Tibial artery (tissue), 4 donors: ENCODE results near the gene SHROOM3.

ENCODE experiments used
- DNase-seq, 2 donors: peaks; one replicate each; pipeline ENCODE4 v3.0.0-alpha.2; 2019
- H3K27ac ChIP-seq, 2 donors: fragments of 200-600 bp; sonication (generic) in 1 of 2; 1 replicate in 1 of 2; 2 replicates in 1 of 2; pipeline ENCODE4 v1.5.1; 2018 to 2019; ENCODE audit warnings: mild to moderate bottlenecking in 1 of 2
- H3K27me3 ChIP-seq, 2 donors: fragments of 200-600 bp; sonication (generic) in 1 of 2; one replicate each; pipeline versions ENCODE4 v1.5.1 to v1.6.0; 2016 to 2019
- H3K36me3 ChIP-seq, 3 donors: fragments of 200-600 bp; sonication (generic) in 2 of 3; one replicate each; pipeline ENCODE4 v1.5.1; 2016 to 2019; ENCODE audit warnings: mild to moderate bottlenecking in 2 of 3
- H3K4me1 ChIP-seq, 4 donors: fragments of 200-600 bp; sonication (generic) in 2 of 4; 1 replicate in 3 of 4; 2 replicates in 1 of 4; pipeline ENCODE4 v1.5.1; 2016 to 2019
- H3K4me3 ChIP-seq, 2 donors: fragments of 200-600 bp; sonication (generic) in 1 of 2; 1 replicate in 1 of 2; 2 replicates in 1 of 2; pipeline ENCODE4 v1.5.1; 2018 to 2019; ENCODE audit warnings: mild to moderate bottlenecking in 2 of 2
- H3K9me3 ChIP-seq, 3 donors: fragments of 200-600 bp; sonication (generic) in 1 of 3; one replicate each; pipeline ENCODE4 v1.5.1; 2016 to 2019
- intact Hi-C: fragments of 100-400 bp; cut with DNase I; formaldehyde crosslinking; loops from one replicate; pipeline ENCODE4 v1.15.0; 2023; ENCODE audit warnings: low total_unique reads
- TF ChIP-seq, protein P1 (sequence below), 2 experiments: fragments of 200-600 bp in 1 of 2; fragments of 450-650 bp in 1 of 2; IDR thresholded peaks; one replicate each; pipeline ENCODE4 v1.5.1; 2017 to 2019; ENCODE audit warnings: antibody characterized with exemption in 2 of 2, mild to moderate bottlenecking in 1 of 2, moderate library complexity in 1 of 2

SHROOM3 gene

DNA sequence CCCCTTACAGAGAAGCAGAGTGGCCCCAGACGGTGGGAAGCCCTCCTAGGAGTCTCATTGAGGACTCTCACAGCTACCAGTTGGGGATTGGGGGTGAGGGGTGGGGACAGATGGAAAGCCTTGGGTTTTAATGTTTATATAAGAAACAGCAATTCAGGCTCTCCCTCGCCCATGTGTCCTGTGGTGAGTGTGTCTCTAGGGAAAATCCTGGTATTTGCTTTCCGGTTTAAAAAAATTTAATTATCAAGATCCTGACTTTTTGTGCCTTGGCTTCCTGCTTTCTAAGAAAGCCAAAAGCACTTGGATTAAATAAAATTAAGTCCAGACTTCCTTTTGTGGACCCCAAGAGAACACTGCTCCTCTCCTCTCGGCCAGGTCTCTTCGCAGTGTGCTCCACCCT, 369.1 kb downstream of the SHROOM3 start:
- H3K4me1 ChIP-seq, result peaks cover 0 to 3% (median 0%) of the 10 kb centered on the region in 4 donors
- H3K36me3 ChIP-seq, result no peaks in the 10 kb centered on the region
- H3K27me3 ChIP-seq, result no peaks in the 10 kb centered on the region
- no peak overlapping the region for H3K4me3 ChIP-seq
- no peak overlapping the region for H3K27ac ChIP-seq
- TF ChIP-seq, protein P1, sequence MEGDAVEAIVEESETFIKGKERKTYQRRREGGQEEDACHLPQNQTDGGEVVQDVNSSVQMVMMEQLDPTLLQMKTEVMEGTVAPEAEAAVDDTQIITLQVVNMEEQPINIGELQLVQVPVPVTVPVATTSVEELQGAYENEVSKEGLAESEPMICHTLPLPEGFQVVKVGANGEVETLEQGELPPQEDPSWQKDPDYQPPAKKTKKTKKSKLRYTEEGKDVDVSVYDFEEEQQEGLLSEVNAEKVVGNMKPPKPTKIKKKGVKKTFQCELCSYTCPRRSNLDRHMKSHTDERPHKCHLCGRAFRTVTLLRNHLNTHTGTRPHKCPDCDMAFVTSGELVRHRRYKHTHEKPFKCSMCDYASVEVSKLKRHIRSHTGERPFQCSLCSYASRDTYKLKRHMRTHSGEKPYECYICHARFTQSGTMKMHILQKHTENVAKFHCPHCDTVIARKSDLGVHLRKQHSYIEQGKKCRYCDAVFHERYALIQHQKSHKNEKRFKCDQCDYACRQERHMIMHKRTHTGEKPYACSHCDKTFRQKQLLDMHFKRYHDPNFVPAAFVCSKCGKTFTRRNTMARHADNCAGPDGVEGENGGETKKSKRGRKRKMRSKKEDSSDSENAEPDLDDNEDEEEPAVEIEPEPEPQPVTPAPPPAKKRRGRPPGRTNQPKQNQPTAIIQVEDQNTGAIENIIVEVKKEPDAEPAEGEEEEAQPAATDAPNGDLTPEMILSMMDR (IDR thresholded peaks at IDR 0.05), result no peak
- intact Hi-C loops, result no loop called here
- H3K9me3 ChIP-seq, result peaks cover 0 to 9% (median 6%) of the 10 kb centered on the region in 3 donors
- no peak for DNase-seq

DNA sequence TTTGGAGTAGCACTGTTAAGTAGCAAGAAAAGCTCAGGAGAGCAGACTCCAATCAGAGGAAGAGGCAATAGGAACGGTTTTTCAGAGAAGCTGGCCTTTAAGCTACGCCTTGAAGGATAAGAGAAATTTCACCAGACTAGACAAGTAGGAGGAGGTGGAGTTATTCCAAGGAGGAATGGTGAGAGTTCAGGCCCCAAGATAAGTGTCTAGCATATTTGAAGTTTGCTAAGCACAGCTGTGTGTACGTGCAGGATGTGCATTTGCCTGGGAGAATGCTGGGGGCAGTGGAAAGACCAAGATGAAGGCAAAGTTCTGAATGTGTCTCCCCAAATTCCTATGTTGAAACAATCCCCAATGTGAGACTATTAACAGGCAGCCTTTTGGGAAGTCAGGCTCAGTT, 371.3 kb downstream of the SHROOM3 start:
- H3K9me3 ChIP-seq, result peaks cover 0 to 9% (median 6%) of the 10 kb centered on the region in 3 donors
- TF ChIP-seq, protein P1 (IDR thresholded peaks at IDR 0.05), result no peak
- no peak for DNase-seq
- no peaks in the 10 kb centered on the region for H3K36me3 ChIP-seq
- H3K4me1 ChIP-seq, result peaks cover 0 to 4% (median 3%) of the 10 kb centered on the region in 4 donors
- no peak overlapping the region for H3K27ac ChIP-seq
- H3K27me3 ChIP-seq, result no peaks in the 10 kb centered on the region
- intact Hi-C loops, result no loop called here
- H3K4me3 ChIP-seq, result no peak overlapping the region

DNA sequence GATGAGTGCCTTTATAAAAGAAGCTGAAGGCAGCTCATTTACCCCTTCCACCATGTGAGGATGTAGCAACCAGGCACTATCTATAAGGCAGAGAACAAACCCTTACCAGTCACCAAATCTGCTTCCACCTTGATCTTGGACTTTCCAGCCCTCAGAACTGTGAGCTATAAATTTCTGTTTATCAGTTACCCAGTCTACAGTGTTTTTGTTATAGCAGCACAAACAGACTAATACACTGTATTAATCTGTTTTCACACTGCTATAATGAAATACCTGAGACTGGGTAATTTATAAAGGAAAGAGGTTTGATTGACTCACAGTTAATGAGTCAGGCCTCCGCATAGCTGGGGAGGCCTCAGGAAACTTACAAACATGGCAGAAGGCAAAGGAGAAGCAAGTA, 371.7 kb downstream of the SHROOM3 start:
- H3K36me3 ChIP-seq, result no peaks in the 10 kb centered on the region
- intact Hi-C loops, result no loop called here
- peaks cover 0 to 9% (median 6%) of the 10 kb centered on the region in 3 donors for H3K9me3 ChIP-seq
- no peak for DNase-seq
- no peak overlapping the region for H3K27ac ChIP-seq
- H3K4me1 ChIP-seq, result peaks cover 0 to 8% (median 6%) of the 10 kb centered on the region in 4 donors
- H3K27me3 ChIP-seq, result no peaks in the 10 kb centered on the region
- H3K4me3 ChIP-seq, result no peak overlapping the region
- TF ChIP-seq, protein P1 (IDR thresholded peaks at IDR 0.05), result no peak

DNA sequence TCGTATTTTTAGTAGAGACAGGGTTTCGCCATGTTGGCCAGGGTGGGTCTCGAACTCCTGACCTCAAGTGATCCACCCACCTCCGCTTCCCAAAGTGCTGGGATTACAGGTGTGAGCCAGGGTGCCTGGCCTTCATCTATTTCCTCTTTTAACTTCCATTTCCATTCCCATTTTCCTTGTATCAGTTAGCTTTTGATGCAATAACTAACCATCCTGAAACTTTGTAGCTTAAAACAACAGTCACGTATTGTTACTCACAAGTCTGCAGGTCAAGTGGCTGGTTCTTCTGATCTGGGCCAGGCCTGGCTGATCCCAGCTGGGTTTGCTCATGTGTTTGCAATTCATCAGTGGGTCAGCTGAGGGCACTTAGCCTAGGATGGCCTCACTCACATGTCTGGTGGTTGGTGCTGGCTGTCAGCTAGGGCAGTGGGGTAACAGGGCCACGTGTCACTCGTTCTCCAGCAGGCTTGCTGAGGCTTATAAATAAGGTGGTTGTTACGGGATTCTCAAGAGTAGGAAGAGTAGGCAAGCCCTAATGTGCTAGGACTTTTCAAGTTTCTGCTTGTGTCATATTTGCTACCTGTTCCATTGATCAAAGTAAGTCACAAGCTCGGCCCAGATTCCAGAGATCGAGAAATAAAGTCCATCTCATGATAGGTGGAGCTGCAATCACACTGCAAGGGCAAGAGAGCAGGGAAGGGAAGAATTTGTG, 374.7 kb downstream of the SHROOM3 start:
- Histone ChIP-seq H3K4me1 (peaks cover 0 to 17% (median 11%) of the 10 kb centered on the region in 4 donors), H3K9me3 (peaks cover 0 to 9% (median 6%) of the 10 kb centered on the region in 3 donors), H3K4me3 (no peak overlapping the region), H3K36me3 (no peaks in the 10 kb centered on the region), H3K27me3 (no peaks in the 10 kb centered on the region), H3K27ac (no peak overlapping the region)
- intact Hi-C loops, result no loop called here
- TF ChIP-seq, protein P1 (IDR thresholded peaks at IDR 0.05), result no peak
- no peak for DNase-seq

DNA sequence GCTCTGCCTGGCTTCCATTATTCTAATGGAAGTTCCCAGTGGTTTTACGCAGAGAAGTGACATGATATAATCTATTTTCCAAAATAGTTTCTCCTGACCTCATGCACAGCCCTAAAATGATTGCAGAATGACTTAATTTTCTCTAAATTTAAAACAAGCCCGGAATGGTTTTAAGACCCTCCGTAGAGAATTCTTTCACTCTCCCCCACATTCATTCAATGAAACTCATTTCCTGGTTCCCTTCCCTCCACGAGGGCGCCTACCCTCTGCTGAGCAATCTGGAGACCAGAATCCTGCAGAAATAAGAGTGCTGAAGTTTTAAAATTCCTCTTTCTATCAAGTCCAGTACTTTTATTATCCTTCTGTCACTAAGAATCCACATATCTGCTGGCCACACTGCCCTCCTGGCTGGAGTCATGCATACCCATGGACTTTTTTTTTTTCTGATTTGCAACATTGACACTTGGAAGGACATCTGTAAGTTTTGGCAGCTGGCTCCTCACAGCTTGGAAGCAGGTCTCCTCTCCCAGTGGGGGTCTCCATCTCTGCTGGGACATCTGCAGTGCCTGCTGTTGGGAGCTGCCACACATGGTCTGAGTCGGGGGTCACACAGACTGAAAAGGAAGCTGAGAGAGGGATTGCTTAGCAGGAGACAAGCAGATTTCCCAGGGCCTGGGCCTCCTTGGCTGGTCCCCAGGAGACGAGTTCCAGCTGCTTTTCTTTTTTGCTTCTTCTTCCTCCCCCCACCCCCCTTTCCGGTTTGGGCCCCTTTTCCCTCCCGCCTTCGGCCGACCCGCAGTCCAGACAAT, 376.8 kb downstream of the SHROOM3 start:
- Histone ChIP-seq H3K36me3 (no peaks in the 10 kb centered on the region), H3K27me3 (no peaks in the 10 kb centered on the region), H3K4me3 (no peak overlapping the region), H3K27ac (no peak overlapping the region), H3K9me3 (peaks cover 0 to 14% (median 6%) of the 10 kb centered on the region in 3 donors), H3K4me1 (peaks cover 0 to 17% (median 11%) of the 10 kb centered on the region in 4 donors)
- intact Hi-C loops, result no loop called here
- TF ChIP-seq, protein P1 (IDR thresholded peaks at IDR 0.05), result no peak
- no peak for DNase-seq
